Head of caudate nucleus (tissue), 42 donors: Measurements from ENCODE around the gene NOX4.

Experiments
- DNase-seq, 42 donors: peaks; one replicate each; pipeline versions ENCODE4 v3.0.0 to v3.0.0-alpha.2; 2020 to 2021; ENCODE audit warnings: mixed read lengths in 7 of 42
- intact Hi-C: fragments of 100-400 bp; cut with DNase I; formaldehyde crosslinking; loops from one replicate; pipeline ENCODE4 v1.15.0; 2022

The NOX4 gene

GRCh38 chr11:89490981-89491690 lies at the start of gene NOX4:
TSS of gene NOX4 (minus strand) at chr11:89491375. CDS start at chr11:89491246, 129 bp downstream.
- DNase-seq: peak; percentile 12 to 79 (median 59)
- intact Hi-C loops: no loop called here

- no peak for DNase-seq
- intact Hi-C loops: no loop called here
These were observed 49.7 kb upstream of the NOX4 start for GRCh38 chr11:89540826-89541225.

DNA sequence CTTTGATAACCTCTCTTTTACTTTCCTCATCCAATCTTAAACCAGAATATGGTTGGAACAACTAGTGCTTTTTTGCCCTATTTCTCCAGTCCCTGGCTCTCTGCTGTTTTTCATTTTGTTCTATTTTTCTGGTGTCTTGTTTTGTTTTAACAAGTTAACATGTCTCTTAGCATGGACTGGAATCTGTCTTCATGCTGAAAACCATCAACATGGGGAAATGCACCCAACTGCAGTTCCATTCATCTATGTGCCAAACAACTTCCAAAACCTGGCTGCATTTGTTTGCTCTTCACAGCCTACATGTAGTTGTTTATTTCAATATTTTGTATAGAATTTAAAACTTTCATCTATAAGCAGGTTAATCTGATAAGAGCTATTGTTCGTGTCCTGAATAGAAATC lies 46.8 kb upstream of the NOX4 start:
- intact Hi-C loops: no loop called here
- no peak for DNase-seq

- no peak for DNase-seq
- intact Hi-C loops: no loop called here
These were observed 45.8 kb upstream of the NOX4 start for GRCh38 chr11:89536926-89537325.

DNA sequence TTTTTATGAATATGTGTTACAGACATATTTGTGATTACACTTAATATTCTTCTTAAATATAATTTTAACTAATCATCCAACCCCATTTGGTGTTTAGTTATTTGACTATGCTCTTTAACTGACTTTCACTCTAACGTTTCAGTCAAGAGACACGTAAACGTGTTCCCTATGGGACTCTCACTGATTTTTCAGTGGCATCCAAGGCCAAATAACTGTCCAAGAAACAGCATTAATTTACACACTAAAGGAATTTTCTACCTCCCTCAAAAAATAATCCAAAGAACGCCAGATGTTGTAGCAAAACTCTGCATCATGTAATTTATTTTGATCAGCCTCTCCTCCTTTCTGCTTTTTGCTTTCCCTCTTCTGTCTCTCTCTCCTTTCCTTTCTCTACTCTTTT lies 44.0 kb upstream of the NOX4 start:
- no peak for DNase-seq
- intact Hi-C loops: no loop called here

DNA sequence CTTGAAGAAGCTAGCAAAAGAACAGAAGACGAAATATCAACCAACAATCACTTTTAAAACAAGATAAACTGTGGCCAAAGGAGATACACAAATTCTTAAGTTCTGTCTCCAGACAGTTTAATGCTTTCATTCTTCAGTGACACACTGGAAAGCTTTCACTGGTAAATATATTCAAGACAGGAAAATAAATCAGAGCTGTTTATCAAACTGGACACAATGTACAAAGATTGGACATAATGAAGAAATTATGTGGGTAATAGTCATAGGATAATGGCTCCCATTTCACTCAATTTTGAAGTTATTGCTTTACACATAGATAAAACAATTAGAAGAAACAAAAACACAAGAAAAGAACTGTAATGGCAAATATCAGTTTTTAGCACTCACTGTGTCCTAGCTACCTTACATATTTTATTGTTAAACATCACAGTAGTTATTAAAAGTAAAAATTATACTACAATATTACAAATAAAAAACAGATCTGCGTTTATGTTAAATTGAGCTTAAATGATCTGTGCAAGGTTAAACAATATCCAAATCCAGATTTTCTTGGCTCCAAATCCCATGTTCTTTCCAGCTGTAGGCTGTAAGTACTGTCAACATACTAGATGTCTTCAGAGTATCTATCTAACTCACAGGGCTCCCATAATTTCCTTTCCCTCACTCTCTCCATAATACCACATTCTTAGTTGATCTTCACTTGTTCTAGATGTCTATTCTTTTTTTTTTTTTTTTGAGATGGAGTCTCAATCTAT lies 38.6 kb upstream of the NOX4 start:
- intact Hi-C loops: no loop called here

DNA sequence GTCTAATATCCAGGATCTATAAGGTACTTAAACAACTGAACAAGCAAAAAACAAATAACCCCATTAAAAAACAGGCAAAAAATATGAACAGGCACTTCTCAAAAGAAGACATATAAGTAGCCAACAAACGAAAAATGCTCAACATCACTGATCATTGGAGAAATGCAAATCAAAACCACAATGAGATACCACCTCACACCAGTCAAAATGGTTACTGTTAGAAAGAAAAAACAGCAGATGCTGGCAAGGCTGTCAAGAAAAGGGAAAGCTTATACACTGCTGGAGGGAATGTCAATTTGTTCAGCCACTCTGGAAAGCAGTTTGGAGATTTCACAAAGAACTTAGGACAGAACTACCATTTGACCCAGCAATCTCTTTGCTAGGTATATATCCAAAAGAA lies 30.6 kb upstream of the NOX4 start:
- no peak for DNase-seq

More for the DNA sequence above, 38.6 kb upstream of the NOX4 start:
- no peak for DNase-seq

DNA sequence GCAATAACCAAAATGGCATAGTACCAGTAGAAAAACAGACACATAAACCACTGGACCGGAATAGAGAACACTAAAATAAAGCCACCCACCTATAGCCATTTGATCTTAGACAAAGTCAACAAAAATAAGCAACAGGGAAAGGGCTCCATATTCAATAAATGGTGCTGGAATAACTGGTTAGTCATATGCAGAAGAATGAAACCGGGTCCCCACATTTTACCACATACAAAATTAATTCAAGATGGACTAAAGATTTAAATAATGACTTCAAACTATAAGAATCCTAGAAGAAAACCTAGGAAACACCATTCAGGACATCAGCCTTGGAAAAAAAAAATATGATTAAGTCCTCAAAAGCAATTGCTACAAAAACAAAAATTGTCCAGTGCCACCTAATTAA lies 30.1 kb upstream of the NOX4 start:
- intact Hi-C loops: no loop called here
- DNase-seq: no peak

More for the DNA sequence above, 30.6 kb upstream of the NOX4 start:
- intact Hi-C loops: no loop called here

DNA sequence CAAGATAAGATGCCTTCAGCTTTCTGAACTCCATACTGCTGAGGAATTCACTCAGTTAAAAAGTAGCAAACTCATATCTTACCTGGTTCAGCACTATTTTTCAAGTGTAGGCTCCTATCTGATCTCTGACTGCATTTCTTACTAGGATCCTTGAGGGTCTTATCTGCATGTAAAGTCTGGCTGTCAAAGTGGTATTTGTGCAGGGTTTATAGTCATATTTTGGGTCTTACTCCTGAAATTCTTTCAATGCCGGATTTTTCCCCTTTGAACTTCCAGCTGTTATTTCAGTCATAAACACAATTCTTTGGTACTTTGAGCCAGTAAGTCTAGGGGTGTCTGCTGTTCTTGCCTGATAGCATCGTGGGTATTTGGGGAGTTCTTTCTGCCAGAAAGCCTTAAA lies 25.3 kb upstream of the NOX4 start:
- intact Hi-C loops: no loop called here
- DNase-seq: no peak

DNA sequence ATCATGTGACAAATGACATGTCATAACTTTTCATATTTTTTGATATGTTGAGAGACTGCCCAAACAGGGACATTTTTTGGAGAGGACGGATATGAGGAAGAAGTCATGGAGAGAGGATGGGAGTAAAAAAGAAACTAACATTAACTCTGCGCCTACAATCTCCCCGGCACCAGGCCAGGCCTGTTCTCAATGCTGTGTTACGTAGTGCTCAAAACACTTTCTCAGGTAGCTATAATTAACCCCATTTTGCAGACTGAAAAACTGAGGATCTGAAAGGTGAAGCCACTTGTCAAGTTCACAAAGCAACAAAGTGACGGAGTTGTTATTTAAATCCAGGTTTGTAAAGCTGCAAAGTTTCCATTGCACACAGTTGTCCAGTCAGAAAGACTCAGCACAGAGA lies 17.4 kb upstream of the NOX4 start:
- DNase-seq: no peak
- intact Hi-C loops: no loop called here

DNA sequence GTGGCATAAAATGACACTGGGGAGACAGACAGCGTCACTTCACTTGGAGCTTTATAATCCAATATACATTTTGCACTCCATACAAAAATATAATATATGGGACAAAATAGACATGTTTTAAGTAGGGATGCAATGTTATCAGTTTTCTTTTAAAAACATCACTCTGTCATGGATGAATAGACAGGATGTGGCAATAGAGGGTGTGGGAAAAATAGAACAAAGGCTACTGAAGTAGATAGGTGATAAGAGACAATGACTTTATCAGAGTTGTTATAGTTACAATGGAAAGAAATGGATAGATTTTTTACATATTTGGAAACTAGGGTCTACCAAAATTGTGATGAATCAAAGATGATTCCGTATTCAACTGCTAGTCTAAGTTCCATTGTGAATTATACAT lies 13.1 kb upstream of the NOX4 start:
- intact Hi-C loops: no loop called here
- DNase-seq: no peak

- no peak for DNase-seq
- intact Hi-C loops: no loop called here
These were observed 12.2 kb upstream of the NOX4 start for GRCh38 chr11:89503422-89503821.

GRCh38 chr11:89502301-89502700 lies 11.1 kb upstream of the NOX4 start:
- DNase-seq: no peak

DNA sequence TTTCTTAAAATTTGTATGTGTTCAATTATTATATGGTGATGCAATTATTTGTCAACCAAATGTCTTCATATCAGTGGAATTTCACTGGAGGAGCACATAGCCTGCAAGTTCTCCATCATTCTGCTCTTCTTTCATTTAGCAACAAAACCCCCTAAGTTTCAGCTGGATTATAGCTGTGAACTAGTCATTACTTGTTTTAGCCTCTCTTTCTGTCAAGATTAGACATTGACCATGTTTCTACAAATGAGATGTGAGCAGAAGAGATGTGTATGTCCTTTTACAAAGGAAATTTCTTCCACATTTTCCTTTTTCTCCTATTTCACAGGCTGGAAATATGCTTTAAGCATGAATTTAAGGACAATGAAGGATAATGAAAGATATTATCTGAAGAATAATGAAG lies 9.2 kb upstream of the NOX4 start:
- intact Hi-C loops: no loop called here
- DNase-seq: no peak

More at GRCh38 chr11:89502301-89502700, 11.1 kb upstream of the NOX4 start:
- intact Hi-C loops: no loop called here

- intact Hi-C loops: no loop called here
- DNase-seq: no peak
These were observed 7.8 kb upstream of the NOX4 start for GRCh38 chr11:89498845-89499448.

DNA sequence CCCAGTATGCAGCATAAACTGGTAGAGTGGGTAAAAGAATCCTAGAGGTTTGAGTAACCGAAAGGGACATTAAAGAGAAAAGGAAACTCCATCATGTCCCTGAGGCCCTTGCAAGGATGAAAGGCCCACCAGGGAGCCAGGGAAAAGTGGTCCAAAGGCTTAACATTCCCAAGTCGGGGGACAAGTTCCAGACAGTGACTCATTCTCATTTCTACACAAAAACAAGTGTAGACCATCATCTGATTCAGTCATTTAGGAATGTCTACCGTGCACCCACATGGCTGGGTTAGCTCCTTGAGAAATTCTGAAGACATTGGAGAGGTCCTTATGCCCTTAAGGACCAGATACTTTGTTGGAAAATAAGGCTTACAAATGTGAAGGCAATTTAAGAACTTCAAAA lies 4.8 kb upstream of the NOX4 start:
- intact Hi-C loops: no loop called here

GRCh38 chr11:89493431-89493830 lies 2.3 kb upstream of the NOX4 start:
- intact Hi-C loops: no loop called here
- DNase-seq: no peak

More for the DNA sequence above, 4.8 kb upstream of the NOX4 start:
- no peak for DNase-seq

DNA sequence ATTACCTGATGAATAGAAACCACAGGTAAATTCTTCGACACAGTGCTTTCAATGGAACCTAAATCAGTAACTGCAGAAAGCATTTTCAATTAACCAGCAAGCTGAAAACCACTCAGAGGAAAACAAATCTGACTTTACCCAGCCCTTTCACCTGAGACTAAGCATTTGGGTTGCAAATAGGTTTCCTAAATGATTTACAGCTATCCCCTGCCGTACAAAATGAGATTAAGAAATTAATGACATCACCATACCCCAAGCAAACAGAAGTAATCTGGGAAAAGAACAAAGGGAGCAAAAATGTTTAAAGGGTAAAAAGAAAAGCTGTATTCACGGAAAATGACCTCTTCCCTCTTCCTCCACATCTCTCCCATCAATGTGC lies 584 bp downstream of the NOX4 start:
- no peak for DNase-seq
- intact Hi-C loops: no loop called here

DNA sequence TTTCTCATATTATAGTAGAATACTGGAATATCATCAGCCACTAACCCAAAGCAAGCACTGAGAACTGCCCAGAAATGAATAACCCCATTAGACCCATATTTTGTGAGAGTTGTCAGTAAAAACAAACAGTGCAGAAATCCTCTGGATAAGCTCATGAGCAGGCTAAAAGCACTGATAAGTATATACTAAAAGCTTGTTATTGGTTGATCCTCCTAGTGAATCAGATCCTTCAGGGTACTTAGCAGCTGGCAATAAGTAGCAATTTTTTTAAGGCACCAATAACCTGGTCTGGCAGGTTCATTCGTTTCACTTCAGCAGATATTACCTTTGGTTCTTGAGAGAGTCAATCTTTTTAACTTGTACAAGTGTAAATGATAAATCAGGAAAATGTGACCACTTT lies 1.2 kb downstream of the NOX4 start:
- intact Hi-C loops: no loop called here
- no peak for DNase-seq

- intact Hi-C loops: no loop called here
- no peak for DNase-seq
These were observed 4.2 kb downstream of the NOX4 start for GRCh38 chr11:89487016-89487415.

DNA sequence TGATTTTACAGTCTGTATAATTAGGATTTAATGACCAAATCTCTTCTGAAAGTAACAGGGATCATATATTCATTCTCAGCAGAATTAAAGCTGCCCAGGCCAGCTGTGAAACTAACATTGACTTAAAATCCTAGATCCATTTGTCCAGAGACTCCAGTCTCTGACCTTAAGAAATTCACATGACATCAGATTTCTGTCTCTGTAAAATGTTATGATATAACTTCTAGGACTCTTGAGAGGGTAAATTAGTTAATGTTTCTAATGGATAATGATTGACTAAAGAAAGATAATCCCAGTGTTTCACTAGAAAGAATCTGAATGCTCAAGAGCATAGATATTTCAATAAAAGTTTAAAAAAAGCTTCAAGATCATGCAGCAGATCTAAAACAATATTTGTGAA lies 6.3 kb downstream of the NOX4 start:
- DNase-seq: no peak

More for the DNA sequence above, 6.3 kb downstream of the NOX4 start:
- intact Hi-C loops: no loop called here
